Body of pancreas (tissue), 4 donors: ENCODE results near the gene PTPRD. TPM values are rescaled to one million over a fixed set of nuclear protein-coding genes. Genes with fewer than 3 reads are reported as not detected.

Experiments used
- ATAC-seq: fragments of 150-250 bp; one replicate; pipeline ENCODE4 v1.9.1; 2016
- DNase-seq, 4 donors: peaks; one replicate each; pipeline ENCODE4 v3.0.0-alpha.2; 2019
- H3K27ac ChIP-seq, 4 donors: fragments of 200-600 bp; sonication (generic); 1 replicate in 3 of 4; 2 replicates in 1 of 4; pipeline versions ENCODE4 v1.5.1 to v1.6.1; 2016 to 2019; ENCODE audit warnings: mild to moderate bottlenecking in 1 of 4, mixed read lengths in 1 of 4, moderate library complexity in 1 of 4
- H3K27me3 ChIP-seq, 2 donors: fragments of 200-600 bp; sonication (generic); one replicate each; pipeline ENCODE4 v1.6.0; 2016; ENCODE audit warnings: mild to moderate bottlenecking in 1 of 2
- H3K36me3 ChIP-seq, 2 donors: fragments of 200-600 bp; sonication (generic); replicated peaks in 1 of 2; 2 replicates each; pipeline ENCODE4 v1.5.1; 2016; ENCODE audit warnings: low read depth in 2 of 2; ENCODE audit not compliant: insufficient read depth in 1 of 2
- H3K4me1 ChIP-seq: fragments of 200-600 bp; sonication (generic); one replicate; pipeline ENCODE4 v1.6.0; 2016
- H3K4me3 ChIP-seq, 2 donors: fragments of 200-600 bp; sonication (generic); 1 replicate in 1 of 2; 2 replicates in 1 of 2; pipeline ENCODE4 v1.5.1; 2016 to 2019
- H3K9me3 ChIP-seq, 3 donors: fragments of 200-600 bp; sonication (generic); 1 replicate in 2 of 3; 2 replicates in 1 of 3; pipeline ENCODE4 v1.5.1; 2016
- POLR2A ChIP-seq, 3 donors: fragments of 450-650 bp; IDR thresholded peaks; one replicate each; pipeline ENCODE4 v1.6.1; 2016; ENCODE audit warnings: antibody characterized with exemption in 3 of 3, mild to moderate bottlenecking in 2 of 3
- WGBS, 2 donors: methylation state at CpG; one replicate each; pipeline ENCODE4 v1.1.5; 2017; 5-methylcytosine and 5-hydroxymethylcytosine counted together
- intact Hi-C: fragments of 100-400 bp; cut with DNase I; formaldehyde crosslinking; loops from one replicate; pipeline ENCODE4 v1.15.1; 2023
- total RNA-seq, 2 donors: library from RNA; depleted of rRNA; stranded (reverse); fragments of >200 nt; gene quantifications; one replicate each; pipeline ENCODE4 v1.1.0, GENCODE V29; 2016
- TF ChIP-seq, protein P1 (sequence below), 7 experiments: fragments of 450-650 bp in 4 of 7; fragments of 200-600 bp in 3 of 7; sonication (generic) in 3 of 7; IDR thresholded peaks; one replicate each; pipeline ENCODE4 v1.5.1; 2016 to 2019; ENCODE audit warnings: antibody characterized with exemption in 7 of 7

The PTPRD gene
- total RNA-seq, 2 donors from 2014 or later: 4.3 to 4.9 TPM

DNA sequence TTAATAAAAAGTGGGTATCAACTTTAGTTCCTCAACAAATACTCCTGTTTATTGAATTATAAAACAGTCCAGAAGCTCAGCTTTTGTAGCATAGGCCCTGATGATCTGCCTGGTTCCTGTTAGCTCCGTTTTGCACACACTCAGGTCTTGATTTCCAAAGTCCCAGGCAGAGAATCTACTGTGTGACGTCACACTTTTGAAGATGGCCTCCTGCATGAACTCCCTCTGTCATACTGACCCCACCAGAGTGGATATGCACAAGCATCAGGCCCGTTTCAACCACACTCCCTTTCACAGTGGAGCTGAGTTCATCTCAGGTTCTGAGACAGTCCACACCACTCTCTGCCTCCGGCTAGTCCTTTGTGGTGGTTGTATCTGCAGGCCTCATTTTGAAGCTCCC lies 353.1 kb downstream of the PTPRD start:
- Histone ChIP-seq H3K36me3 (no peaks in the 10 kb centered on the region), H3K27ac (no peak overlapping the region), H3K27me3 (no peaks in the 10 kb centered on the region), H3K4me3 (no peak overlapping the region), H3K9me3 (no peaks in the 10 kb centered on the region), H3K4me1 (no peaks in the 10 kb centered on the region)
- TF ChIP-seq, protein P1, sequence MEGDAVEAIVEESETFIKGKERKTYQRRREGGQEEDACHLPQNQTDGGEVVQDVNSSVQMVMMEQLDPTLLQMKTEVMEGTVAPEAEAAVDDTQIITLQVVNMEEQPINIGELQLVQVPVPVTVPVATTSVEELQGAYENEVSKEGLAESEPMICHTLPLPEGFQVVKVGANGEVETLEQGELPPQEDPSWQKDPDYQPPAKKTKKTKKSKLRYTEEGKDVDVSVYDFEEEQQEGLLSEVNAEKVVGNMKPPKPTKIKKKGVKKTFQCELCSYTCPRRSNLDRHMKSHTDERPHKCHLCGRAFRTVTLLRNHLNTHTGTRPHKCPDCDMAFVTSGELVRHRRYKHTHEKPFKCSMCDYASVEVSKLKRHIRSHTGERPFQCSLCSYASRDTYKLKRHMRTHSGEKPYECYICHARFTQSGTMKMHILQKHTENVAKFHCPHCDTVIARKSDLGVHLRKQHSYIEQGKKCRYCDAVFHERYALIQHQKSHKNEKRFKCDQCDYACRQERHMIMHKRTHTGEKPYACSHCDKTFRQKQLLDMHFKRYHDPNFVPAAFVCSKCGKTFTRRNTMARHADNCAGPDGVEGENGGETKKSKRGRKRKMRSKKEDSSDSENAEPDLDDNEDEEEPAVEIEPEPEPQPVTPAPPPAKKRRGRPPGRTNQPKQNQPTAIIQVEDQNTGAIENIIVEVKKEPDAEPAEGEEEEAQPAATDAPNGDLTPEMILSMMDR (IDR thresholded peaks at IDR 0.05): no peak
- TF ChIP-seq POLR2A (IDR thresholded peaks at IDR 0.05): no peak
- DNase-seq: no peak
- no peak for ATAC-seq
- WGBS, 2 donors: 54 to 70% methylated on average over 4 of the region's 4 CpGs
- intact Hi-C loops: no loop called here

DNA sequence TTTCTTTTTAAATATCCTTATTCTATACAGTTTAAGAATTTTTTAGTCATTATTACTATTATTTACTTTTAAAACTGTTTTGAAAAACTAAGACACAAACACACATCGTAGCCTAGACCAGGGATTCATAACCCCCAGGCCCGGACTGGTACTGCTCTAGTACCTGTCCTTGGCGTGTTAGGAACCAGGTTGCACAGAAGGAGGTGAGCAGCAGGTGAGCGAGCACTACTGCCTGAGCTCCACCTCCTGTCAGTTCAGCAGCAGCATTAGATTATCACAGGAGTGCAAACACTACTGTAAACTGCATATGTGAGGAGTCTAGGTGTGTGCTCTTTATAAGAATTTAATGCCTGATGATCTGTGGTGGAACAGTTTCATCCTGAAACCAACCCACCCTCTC lies 357.0 kb downstream of the PTPRD start:
- no peak for TF ChIP-seq POLR2A (IDR thresholded peaks at IDR 0.05)
- TF ChIP-seq, protein P1 (IDR thresholded peaks at IDR 0.05): no peak
- no peak overlapping the region for H3K4me3 ChIP-seq
- no peaks in the 10 kb centered on the region for H3K9me3 ChIP-seq
- ATAC-seq: no peak
- WGBS, 2 donors: 43 to 67% methylated on average over 4 of the region's 4 CpGs
- no peaks in the 10 kb centered on the region for H3K4me1 ChIP-seq
- H3K27me3 ChIP-seq: no peaks in the 10 kb centered on the region
- H3K36me3 ChIP-seq: no peaks in the 10 kb centered on the region
- H3K27ac ChIP-seq: no peak overlapping the region
- no peak for DNase-seq
- intact Hi-C loops: no loop called here

DNA sequence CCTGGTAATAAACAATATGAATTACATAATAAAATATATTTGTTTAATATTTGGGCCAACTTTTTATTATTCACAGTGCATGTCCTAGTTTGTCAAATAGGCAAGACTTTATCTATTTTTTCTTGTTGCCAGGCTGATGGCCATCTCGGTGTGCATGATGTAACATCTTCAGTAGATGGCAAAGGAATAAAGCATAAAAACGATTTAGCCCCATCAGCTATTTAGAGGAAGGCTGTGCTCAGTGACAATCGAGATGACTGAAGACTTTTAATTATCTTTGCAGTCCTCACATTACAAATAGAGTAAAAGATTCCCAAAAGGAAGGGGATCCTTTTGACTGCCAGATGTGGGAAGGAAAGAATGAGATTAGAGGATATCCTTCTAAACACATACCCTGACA lies 358.5 kb downstream of the PTPRD start:
- TF ChIP-seq, protein P1 (IDR thresholded peaks at IDR 0.05): no peak
- no peak for TF ChIP-seq POLR2A (IDR thresholded peaks at IDR 0.05)
- Histone ChIP-seq H3K27me3 (no peaks in the 10 kb centered on the region), H3K9me3 (no peaks in the 10 kb centered on the region), H3K36me3 (no peaks in the 10 kb centered on the region), H3K4me1 (no peaks in the 10 kb centered on the region), H3K27ac (no peak overlapping the region), H3K4me3 (no peak overlapping the region)
- DNase-seq (no peak), ATAC-seq (no peak)
- intact Hi-C loops: no loop called here
- WGBS, 2 donors: 30% methylated on average over 3 of the region's 3 CpGs

DNA sequence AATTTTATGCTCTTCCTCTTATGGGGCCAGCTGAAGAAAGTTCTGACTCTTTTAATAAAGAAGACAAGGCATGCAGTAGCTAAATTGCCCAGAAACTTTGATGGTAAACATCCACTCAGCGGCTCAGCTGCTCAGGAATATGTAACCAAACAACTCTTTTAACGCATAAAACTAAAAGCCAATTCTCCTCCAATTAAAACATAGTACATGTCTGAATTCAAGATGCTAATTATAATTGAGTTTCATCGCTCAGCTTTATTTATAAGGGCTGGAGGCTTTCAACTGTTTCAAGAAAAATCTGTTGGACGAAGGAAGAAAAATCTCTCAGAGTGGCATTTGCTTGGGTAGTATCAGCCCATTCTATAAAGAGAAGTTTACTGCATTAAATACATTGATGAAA lies 359.5 kb downstream of the PTPRD start:
- WGBS, 2 donors: 70 to 85% methylated on average over 4 of the region's 4 CpGs
- no peak for ATAC-seq

DNA sequence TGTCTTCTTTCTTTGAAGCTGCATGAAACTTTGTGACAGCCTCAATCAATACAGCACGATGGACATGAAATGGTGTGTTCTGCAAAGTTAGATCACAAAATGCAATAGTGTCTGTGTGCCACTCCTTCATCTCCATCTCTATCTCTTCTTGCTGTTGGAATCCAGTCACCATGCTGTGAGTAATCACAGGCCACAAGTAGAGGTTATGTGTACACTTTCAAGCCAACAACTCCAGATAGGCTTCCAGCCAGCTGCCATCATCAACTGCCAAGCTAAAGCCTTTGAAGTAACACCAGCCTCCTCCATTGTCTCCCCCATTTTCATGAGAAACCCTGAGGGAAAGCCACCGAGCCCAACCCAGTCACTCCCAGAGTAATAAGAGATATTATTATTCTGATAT lies 360.6 kb downstream of the PTPRD start:
- Histone ChIP-seq H3K27me3 (no peaks in the 10 kb centered on the region), H3K4me1 (no peaks in the 10 kb centered on the region), H3K36me3 (no peaks in the 10 kb centered on the region), H3K9me3 (no peaks in the 10 kb centered on the region), H3K27ac (no peak overlapping the region), H3K4me3 (no peak overlapping the region)
- intact Hi-C loops: no loop called here
- 40 to 53% methylated on average over 2 of the region's 2 CpGs for WGBS, 2 donors
- no peak for ATAC-seq
- peak in 1 of 4 donors; percentile 32 for DNase-seq
- TF ChIP-seq, protein P1 (IDR thresholded peaks at IDR 0.05): no peak
- no peak for TF ChIP-seq POLR2A (IDR thresholded peaks at IDR 0.05)

More for the DNA sequence above, 359.5 kb downstream of the PTPRD start:
- Histone ChIP-seq H3K4me3 (no peak overlapping the region), H3K9me3 (no peaks in the 10 kb centered on the region), H3K36me3 (no peaks in the 10 kb centered on the region), H3K4me1 (no peaks in the 10 kb centered on the region), H3K27me3 (no peaks in the 10 kb centered on the region), H3K27ac (no peak overlapping the region)
- intact Hi-C loops: no loop called here
- DNase-seq: no peak
- TF ChIP-seq, protein P1 (IDR thresholded peaks at IDR 0.05): no peak
- no peak for TF ChIP-seq POLR2A (IDR thresholded peaks at IDR 0.05)
